GM21367 (cell line): ENCODE measurements around the gene TBC1D20.
"Not testable (repeated sequence)": the region's sequence is repeated elsewhere in the genome, so short reads cannot be mapped to it uniquely, and the experiment has no call there.

Experiments
- ATAC-seq: cut with Tn5 transposase; IDR thresholded peaks from one replicate; pipeline ENCODE4 v1.9.1; 2021; ENCODE audit not compliant: unreplicated experiment

TBC1D20 gene

GRCh38 chr20:462199-462991 is at the start of gene TBC1D20:
Gene TBC1D20, minus strand, starts transcription at chr20:462533. Its CDS starts 128 bp downstream, at chr20:462405.
- ATAC-seq = peak; percentile 93

- ATAC-seq = not testable (repeated sequence)
Measured at GRCh38 chr20:510328-511057, 48.2 kb upstream of the TBC1D20 start.

DNA sequence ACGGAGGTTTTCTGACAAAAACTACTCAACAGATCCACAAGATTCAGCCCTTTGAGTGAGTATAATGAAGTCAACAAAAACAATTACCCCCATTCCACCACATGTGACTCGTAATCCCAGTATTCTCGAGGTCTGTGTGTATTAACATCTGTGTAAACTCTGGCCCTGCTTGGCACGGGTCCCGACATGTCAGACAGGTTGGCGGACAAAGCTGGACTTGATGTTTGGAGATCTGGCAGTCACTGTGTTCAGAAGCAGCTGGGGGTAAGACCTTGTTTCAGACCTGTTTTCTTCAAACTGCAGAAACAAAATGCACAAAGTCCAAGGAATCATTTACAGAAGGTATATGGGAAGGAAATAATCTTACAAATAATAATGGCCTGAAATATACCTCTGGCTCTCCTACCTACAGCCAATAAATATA is 46.0 kb upstream of the TBC1D20 start:
- not testable (repeated sequence) for ATAC-seq

DNA sequence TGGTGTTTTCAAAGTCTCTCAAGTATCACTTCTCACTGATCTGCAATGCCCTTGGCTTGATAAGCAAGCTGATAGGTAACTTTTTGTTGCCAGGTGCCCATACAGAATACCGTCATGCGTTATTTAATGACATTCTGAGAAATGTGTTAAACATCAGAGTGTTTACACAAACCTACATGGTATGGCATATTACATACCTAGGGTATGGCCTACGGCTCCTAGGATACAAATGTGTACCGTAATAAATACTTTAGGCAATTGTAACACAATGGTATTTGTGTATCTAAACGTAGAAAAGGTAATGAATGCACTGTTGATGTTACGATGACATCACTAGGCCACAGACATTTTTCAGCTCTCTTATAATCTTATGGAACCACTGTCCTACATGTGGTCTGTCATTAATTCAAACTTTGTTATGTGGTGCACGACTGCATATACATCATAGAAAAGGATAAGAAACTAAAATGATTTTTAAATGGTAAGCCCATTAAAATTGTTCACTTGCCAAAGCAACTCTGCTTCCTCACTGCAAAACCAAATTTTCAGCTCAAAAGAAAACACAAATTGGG is 45.5 kb upstream of the TBC1D20 start:
- no peak for ATAC-seq

DNA sequence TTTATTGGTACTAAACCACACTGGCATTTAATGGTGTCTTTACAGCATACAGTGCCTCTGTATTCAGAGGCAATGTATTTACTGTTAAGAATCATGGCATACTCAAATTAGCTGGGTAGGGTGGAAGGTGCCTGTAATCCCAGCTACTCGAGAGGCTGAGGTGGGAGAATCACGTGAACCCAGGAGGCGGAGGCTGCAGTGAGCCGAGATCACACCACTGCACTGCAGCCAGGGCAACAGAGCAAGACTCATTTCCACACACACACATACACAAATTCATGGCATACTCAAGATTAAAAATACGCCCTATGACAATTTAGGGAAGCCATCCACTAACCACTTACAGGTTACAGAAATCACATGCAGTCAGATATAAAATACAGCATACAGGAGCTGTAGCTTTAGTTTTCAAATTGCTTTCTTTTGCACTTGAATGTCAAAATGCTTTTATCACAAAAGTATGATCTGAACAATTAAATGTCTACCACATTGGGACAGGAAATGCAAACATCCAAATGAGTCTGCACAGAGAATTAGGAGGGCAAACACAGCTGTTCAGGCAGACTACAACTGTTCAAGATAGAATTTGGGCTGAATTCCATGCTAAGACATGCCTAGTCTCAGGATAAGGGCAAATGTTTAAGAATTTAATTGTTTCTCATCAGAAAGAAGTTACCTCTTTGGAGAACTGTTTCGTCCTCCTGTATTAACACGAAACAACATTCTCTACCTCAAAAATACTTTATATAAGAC is 44.8 kb upstream of the TBC1D20 start:
- ATAC-seq = no peak

DNA sequence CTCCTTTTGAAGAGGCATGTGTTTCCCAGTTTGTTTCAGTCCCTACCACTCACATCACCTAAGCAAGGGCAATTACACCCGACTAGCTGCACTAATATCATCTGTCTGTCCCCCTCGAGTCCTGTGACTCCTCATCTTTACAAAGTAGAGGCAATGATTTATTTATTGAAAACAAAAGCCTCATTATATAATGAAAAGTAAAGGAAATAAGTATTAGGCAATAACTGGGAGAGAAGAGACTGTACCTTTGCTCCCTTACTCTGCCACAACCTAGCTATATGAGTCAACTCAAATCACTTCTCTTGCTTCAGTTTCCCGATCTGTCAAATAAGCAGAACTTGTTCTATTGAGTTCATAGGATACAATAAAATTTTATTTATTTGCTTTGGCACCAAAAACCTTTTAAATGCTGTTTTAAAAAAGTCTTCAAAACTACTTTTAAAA is 42.3 kb upstream of the TBC1D20 start:
- ATAC-seq = no peak

DNA sequence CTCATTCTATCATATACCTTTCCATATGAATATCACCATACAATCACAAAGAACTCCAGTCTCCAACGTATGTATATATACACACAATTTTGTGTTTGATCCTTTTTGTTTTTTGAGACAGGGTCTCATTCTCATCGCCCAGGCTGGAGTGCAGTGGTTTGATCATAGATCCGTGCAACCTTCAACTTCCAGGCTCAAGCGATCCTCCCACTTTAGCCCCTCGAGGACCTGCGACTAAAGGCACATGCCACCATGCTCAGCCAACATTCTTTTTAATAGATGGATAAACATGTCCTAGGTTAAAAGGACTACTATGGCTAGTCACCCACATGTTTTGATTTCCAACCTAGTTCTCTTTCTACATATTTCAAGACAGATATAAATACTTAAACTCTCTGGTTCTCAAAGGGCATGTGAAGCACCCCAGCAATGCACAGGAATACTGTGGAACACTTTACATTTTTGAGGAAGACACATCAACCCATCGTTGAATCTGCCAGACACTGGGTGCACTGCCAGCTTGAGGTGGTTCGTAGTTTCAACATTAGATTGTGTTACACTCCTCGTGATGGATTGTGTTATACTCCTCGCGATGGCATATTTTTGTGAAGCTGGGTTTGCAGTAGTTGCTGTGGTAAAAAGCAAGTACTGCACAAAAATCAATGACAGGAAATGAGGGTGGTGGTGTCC is 40.9 kb upstream of the TBC1D20 start:
- ATAC-seq = no peak

- no peak for ATAC-seq
Measured at GRCh38 chr20:497979-498378, 35.6 kb upstream of the TBC1D20 start.

- no peak for ATAC-seq
Measured at GRCh38 chr20:496126-496696, 33.9 kb upstream of the TBC1D20 start.

DNA sequence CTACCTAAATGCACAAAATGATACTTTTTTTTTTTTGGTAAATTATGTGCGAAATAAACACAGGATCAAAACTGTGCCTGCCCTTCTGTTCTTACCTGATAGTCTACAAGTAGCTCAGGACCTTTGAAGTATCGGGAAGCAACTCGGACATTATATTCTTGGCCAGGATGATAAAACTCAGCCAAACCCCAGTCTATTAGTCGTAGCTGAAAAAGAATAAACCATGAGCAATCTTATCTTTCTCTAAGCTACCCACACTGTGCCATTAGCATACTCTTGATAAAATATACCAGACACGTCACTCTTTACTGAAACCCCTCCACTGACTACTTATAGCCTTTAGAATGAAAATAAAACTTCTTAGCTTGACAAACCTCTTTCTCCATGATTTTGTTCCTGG is 29.8 kb upstream of the TBC1D20 start:
- ATAC-seq = no peak

DNA sequence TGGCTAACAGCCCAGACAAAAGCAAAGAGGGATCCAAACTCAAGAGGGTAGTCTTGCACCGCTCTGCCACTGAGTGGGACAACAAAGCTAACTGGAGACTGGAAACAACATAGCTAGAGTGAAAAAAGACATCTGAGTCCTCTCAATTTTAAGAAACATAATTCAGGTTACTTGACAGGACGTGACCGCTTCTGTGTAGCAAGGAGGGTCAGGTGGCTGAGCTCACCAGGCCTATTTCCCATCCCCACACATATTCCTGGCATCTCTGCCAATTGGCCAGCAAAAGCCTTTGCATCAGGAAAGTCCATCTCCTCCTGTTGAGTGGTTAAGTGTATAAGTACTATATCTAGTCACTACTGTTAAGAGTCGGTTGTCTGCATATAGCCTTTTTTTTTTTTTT is 25.3 kb upstream of the TBC1D20 start:
- ATAC-seq = no peak

DNA sequence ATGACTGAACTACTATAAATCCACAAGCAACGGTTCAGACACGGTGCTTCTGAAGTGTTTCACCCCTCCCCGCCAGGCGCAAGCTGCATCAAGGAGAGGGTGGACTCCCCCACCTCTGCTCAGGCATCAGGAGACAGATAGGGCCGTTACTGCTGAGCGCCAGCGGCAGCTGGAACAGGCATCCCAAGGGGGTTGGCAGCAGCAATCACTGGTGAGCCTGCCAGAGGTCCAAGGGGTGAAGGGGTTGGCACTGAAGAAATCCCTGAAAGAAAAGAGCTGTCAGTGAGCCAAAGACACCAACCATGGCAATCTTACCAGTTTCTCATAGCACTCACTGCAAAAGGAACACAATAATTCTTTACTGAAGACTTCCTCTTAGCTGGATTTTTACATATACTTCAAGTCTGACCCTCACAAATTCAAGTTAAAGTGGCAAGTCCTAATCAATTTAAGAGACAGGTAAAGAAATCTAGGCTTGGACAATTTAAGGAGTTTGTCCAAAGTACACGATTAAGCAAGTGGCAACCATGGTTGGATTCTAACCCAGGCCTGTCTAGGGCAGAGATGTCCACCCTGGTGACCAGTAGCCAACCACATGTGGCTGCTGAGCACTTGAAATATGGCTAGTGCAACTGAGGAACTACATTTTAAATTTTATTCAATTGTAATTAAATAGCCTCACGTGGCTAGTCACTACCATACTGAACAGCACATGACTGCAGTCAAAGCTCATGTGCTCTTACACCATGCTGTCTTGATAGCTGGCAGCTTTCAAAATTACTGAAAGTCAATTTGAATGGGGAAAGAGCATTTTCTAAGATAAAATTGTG is 21.7 kb upstream of the TBC1D20 start:
- no peak for ATAC-seq

DNA sequence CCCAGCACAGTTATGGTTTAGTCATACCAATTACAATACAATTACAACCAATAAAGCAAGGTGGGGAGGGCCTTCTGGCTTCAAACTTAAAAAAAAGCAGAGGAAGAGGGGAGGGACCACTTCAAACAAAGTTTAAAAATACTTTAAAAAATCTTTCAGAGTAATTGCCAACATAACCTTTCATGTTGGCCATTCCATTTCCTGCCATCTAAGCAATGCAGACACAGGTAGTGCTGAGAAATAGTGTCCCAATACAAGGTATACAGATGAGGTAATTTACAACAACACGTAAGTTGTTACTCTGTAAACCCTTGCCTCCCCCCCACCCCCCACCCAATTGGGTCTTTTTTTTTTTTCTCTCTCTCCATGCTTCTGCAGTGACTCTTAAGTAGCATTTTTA is 18.8 kb upstream of the TBC1D20 start:
- no peak for ATAC-seq

- ATAC-seq = no peak
Measured at GRCh38 chr20:480044-480443, 17.7 kb upstream of the TBC1D20 start.

DNA sequence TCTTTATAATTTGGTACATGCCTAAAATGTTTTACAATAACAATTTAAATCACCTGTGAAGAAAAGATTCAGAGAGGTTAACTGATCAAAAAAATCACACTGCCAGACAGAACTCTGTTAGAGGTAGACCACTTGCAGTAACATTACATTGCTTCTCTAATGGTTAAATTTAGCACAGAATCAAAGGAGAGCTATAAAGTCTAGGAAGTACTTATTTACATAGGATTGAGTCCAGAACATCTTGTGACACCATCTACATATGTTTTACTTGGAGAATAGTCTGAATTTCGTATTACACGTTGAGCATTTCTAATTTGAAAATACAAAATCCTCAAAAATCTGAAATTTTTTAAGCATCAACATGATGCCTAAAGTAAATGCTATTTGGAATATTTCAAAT is 17.2 kb upstream of the TBC1D20 start:
- no peak for ATAC-seq

DNA sequence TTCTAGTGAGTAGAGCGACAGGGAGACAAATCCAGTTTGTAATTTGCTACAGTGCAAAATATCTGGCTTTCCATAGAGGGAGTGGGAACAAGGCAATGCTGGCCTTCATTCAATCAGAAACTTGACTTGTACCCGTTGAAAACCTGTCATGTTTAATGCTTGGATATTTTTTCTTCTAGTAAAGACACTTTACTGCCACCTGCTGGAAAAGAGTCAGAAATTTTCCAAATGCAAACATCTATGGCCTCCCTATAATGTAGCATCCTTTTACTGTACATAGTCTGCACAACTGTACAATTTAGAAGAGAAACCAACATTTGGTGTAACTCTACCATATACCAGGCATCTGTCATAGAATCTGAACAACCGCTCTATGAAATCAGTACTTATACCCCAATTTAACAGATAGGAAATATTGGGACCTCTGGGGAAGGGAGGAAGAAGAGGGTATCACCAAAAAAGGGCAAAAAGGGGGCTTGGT is 16.7 kb upstream of the TBC1D20 start:
- ATAC-seq = no peak

DNA sequence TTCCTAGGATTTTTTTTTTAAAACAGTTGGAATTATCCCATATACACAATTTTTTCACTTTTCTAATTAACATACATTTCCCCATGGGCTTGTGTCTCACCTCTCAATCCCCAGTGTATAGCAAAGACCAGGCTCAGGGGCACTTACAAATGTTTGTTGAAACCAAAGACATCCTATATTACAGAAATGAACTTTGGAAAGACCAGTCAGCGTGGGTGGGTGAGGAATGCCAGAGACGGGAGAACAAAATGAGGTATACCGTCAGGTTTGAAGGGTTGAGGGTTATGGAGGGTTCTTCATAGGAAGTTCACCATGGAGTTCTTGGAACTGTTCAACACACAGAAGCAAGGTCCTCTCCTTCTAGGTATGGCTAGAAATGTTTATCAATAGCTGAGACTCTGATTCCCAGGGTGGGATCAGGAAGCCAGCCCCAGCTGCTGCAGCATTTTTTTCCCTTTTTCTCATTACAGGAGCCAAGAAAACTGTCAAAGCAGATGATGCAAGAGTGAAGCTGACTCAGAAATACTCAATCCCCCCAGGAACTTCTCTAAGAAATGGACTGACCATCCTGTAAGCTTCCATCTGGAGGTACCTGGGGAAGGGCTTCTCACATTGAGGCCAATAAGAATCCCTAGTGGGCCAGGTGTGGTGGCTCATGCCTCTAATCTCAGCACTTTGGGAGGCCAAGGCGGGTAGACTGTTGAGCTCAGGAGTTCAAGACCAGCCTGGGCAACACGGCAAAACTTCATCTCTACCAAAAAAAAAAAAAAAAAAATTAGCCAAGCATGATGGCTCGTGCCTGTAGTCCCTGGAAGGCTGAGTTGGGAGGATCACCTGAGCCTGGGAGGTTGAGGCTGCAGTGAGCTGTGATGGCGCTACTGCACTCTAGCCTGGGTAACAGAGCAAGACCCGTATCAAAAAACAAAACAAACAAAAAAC is 15.9 kb upstream of the TBC1D20 start:
- ATAC-seq = no peak

DNA sequence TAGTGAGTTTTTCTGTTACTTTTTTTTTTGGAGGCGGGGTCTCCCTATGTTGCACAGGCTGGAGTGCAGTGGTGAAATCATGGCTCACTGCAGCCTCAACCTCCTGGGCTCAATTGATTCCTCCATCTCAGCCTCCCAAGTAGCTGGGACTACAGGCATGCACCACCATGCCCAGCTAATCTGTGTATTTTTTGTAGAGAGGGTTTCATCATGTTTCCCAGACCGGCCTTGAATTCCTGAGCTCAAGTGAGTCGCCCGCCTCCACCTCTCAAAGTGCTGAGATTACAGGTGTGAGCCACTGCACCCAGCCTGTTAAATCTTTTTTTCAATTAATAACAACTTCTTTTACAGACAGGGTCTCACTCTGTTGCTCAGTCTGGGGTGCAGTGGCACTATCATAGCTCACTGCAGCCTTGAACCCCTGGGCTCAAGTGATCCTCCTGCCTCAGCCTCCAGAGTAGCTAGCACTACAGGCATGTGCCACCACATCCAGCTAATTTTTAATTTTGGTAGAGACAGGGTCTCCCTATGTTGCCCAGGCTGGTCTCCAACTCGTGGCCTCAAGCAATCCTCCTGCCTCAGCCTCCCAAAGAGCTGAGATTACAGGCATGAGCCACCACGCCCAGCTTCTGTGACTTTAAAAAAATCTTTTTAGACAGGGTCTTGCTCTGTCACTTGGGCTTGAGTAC is 14.4 kb upstream of the TBC1D20 start:
- ATAC-seq = not testable (repeated sequence)
